ENCODE measurements around the gene CLPTM1L.

DNA sequence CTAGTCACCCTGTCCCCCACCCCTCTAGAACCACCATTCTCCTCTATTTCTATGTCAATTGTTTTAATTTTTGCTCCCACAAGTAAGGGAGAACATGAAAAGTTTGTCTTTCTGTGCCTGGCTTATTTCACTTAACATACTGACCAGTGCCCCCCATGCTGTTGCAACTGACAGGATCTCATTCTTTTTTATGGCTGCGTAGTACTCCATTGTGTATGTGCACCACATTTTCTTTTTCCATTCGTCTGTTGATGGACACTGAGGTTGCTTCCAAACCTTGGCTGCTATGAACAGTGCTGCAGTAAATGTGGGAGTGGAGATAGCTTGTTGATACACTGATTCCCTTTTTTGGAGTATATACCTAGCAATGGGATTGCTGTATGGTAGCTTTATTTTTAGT is 42.6 kb downstream of the CLPTM1L start:
- TF ChIP-seq, protein P1, sequence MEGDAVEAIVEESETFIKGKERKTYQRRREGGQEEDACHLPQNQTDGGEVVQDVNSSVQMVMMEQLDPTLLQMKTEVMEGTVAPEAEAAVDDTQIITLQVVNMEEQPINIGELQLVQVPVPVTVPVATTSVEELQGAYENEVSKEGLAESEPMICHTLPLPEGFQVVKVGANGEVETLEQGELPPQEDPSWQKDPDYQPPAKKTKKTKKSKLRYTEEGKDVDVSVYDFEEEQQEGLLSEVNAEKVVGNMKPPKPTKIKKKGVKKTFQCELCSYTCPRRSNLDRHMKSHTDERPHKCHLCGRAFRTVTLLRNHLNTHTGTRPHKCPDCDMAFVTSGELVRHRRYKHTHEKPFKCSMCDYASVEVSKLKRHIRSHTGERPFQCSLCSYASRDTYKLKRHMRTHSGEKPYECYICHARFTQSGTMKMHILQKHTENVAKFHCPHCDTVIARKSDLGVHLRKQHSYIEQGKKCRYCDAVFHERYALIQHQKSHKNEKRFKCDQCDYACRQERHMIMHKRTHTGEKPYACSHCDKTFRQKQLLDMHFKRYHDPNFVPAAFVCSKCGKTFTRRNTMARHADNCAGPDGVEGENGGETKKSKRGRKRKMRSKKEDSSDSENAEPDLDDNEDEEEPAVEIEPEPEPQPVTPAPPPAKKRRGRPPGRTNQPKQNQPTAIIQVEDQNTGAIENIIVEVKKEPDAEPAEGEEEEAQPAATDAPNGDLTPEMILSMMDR (IDR thresholded peaks at IDR 0.05) = no peak
- TF ChIP-seq EZH2 (IDR thresholded peaks at IDR 0.05) (no peak), EZH2phosphoT487 (IDR thresholded peaks at IDR 0.05) (no peak)

Data from neural progenitor cell (in vitro differentiated cells).